8988T (cell line): Measurements from ENCODE around the gene VLDLR.
"Not testable (repeated sequence)": the region's sequence is repeated elsewhere in the genome, so short reads cannot be mapped to it uniquely, and the experiment has no call there.

Experiments
- DNase-seq: peaks from one replicate; pipeline ENCODE4 v3.0.0; 2011

VLDLR gene

GRCh38 chr9:2664174-2665065, 42.8 kb downstream of the VLDLR start:
- DNase-seq, result no peak

GRCh38 chr9:2666569-2666968, 45.0 kb downstream of the VLDLR start:
- no peak for DNase-seq

DNA sequence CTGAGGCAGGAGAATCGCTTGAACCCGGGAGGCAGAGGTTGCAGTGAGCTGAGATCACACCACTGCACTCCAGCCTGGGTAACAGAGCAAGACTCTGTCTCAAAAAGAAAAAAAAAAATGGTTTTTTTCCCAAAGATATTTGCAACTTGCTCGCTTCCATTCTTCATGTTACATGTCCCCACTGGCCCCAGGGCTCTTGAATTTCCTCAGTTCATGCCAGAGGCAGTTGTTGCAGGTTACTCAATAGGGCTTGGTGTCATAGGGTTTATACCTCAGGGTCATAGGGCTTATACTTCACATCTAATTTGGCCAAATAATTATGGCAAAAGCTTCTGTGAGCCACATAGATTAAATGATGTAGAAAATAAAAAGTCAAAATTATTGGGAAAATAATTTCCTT, 51.6 kb downstream of the VLDLR start:
- no peak for DNase-seq

DNA sequence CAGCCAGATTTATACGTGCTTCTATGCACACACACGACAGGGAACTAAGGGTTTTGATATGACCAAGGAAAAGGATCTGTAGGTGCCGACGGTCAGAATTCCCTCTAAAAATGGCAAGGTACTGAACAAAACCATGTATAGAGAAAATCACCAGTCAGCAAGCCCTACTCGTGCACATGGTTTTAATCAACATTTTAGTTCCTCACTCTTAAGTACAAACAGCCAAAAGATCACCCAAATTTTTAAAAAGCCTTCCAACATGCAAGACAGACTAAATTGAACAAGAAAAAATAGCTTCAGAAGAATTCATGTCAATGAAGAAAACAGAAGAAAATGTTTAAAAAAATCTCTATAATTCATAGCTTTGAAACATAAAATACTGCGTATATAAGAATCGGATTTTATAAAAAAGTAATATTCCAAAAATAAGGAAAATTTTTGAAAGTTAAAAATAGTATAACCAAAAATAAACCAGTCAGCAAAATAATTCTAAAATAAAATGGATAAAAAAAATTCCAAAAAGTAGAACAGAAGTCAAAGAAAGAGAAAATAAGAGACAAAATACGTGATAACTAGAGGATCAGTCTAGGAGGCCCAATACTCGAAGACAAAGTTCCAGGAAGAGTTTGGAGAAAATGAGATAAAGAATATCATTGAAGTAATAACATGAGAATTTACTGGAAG, 52.7 kb downstream of the VLDLR start:
- no peak for DNase-seq

- no peak for DNase-seq
Measured at GRCh38 chr9:2675834-2676233, 54.2 kb downstream of the VLDLR start.

- no peak for DNase-seq
Measured at GRCh38 chr9:2676466-2676865, 54.9 kb downstream of the VLDLR start.

- no peak for DNase-seq
Measured at GRCh38 chr9:2677915-2678889, 56.6 kb downstream of the VLDLR start.

GRCh38 chr9:2679011-2679410, 57.4 kb downstream of the VLDLR start:
- no peak for DNase-seq

DNA sequence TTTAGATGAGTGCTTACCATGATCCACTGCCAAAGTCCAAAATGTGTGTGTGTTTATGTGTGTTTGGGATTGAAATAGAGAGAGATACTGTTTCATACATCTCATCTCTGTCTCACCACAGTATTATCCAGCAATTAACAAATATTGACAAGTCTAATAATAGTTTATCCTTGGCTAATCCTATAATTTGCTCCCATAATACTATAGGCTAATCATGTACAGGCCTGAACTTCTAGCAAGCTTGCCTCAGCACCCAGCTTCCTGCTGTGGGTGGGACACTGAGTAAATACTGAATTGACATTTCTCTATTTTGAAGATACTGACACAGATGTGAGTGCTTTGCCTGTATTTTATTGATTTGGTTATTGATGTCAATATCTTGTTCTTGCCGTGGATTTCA, 60.4 kb downstream of the VLDLR start:
- no peak for DNase-seq

DNA sequence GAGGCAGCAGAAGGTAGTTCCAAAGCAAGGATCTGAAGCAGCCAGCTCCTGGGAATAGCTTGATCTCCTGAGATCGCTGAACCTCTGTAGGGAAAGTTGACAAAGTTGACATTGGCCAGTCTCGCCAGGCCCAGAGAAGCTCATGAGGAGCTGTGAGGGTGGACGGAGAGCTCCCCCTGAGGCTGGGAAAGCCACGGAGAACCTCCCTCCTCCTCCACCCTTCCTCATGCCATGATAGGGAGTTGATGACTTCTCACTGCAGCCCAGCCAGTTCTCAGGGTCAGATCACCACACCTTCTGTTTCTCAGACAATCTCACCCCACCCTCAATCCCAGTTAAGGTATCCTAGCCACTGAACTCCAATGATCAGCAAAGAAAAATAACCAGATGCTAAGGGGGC, 65.3 kb downstream of the VLDLR start:
- no peak for DNase-seq

DNA sequence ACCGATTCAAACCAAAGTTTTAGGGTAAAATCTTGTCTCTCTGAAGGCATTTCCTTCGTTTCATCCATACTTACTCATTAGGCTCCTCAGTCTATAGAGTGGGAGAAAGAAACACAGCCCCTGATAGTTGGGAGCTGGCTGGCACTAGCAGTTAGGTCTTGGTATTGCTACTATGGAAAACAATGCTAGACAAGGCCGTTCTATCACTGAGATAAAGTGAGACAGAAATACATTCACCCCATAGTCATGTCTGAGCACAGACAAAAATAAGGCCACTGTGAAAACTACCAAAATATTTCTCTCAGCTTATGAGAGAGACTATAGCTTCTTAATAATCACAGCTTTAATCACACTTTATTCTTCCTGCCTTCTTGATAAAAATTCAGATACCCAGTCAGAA, 67.0 kb downstream of the VLDLR start:
- no peak for DNase-seq

DNA sequence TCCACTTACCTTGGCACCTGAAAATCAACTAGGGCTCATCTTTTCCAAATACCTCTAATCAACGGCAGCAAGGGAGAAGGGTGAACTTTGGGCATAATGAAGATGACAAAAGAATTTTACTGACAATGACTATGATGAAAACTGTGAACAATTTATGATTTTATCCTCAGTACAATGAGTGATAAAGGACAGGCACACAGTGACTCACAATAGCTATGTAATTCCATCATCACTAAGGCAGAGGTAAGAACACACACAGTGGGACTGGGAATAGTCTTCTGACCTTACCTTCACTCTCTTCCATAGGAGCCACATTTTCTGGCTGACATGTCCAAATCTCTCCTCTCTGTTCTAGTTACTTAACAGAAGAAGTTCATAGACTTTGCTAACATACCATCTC, 69.6 kb downstream of the VLDLR start:
- no peak for DNase-seq

DNA sequence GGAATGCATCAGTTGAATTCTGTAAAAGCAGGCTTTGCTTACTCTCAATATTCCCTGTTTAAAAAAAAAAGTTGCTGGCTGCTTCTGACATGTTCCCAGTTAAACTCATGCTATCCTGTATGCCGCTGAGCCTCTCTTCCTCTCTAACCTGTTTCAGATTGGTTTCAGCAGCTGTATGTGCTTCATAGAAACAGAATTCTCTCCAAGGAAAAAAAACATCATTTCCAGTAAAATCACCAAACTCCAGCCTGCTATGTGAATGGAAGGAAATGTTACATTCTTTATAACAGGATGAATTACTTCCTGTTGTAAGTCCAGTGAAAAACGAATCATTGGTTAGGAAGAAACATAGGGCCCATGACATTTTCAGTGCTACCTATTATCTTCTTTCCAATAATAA, 70.0 kb downstream of the VLDLR start:
- no peak for DNase-seq

DNA sequence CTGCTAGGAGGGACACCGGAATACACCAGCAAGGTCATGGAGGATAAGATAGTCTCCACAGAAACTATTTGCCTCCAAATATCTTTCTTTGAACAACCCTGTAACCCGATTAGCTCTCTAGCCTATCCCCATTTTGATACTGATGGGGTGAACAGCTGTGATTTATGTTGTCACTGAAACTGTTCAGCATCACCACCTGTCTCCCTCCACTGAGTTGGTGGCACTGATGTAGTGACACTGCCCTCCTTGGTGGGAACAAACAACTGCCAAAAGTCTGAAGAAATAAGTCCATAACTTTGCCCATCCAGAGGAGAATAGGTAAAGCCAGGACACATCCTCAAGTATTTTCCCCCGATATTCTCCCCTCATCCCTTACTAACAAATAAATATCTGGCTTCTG, 71.5 kb downstream of the VLDLR start:
- DNase-seq, result no peak

DNA sequence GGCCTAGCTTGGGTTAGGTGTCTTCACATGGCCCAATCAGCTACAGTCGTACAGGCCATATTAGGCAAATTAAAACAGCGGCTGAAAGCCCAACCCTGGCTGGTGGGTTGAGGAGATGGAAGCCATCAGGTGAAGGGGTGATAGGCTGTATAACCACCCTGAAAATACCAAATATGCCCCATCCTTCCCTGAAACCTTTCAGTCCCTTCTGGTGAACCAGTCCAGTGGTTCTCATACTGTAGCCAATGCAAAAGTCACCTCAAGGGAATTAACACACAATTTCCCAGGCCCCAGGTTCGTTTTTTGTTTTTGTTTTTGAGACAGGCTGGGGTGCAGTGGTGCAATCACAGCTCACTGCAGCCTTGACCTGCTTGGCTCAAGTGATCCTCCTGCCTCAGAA, 75.9 kb downstream of the VLDLR start:
- DNase-seq, result no peak

DNA sequence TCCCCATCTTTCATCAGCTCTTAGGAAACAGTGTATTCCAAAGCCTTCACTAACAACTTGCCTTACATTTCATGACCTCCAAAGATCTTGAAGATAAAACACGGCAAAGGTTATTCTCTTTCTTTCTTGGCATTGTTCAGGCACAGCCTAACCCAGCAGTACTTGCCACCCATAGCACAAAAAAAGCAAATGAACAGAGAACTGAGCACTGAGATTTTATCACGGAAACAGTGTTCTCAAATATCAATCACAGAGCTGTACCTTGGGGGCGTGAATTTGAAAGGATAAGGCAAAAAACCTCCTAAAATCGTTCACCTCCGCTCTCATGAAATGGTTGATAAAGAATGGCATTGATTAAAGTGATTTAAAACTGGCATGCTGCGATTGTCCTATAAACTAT, 78.8 kb downstream of the VLDLR start:
- no peak for DNase-seq

DNA sequence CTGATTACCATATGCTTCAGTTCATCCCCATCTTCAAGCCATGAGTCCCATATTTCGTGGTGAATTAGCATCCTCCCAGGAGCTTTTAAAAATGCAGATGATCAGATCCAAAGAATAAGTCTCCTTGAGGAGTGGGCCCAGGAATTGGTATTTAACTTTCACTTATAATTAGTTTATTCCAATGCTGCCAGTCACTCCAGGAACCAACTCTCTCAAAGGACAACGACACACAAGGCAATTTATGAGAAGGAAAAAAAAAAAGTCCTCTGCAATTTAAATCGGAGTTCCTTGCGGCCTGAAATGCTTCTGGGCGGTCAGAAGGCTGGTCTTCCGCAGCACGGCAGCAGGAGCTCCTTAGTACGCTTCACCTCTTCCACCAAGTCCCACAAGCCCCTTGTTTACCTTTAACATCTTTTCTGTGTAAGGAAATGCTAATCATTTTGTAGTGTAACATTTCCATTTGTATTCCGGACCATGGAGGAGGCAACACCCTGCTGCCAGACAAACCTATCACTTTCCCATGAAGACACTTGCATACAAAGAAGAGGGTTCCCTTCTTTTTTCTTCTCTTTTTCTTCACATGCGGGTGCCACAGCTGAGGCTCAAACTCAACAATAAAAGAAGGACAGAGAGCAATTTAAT, 79.4 kb downstream of the VLDLR start:
- no peak for DNase-seq

DNA sequence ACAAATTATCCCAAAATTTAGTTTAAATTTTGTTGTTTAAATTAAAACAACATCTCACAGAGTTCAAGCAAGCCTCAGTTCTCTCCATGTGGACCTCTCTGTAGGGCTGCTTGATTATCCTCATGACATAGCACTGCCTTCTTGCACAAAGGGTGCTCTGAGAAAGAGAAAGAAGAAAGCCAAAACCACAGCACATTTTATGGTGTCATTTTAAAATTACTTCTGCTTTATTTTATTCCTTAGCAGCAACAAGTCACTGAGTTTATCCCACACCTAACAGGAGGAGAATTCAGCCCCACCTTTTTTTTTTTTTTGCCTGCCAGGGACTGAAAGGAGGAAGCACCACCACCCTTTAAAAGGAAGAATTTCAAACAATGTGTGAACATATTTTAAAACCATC, 82.9 kb downstream of the VLDLR start:
- no peak for DNase-seq

GRCh38 chr9:2707256-2707655, 85.7 kb downstream of the VLDLR start:
- DNase-seq, result not testable (repeated sequence)
